Stimulated activated CD8-positive, alpha-beta memory T cell treated with anti-CD3 and anti-CD28 coated beads, Interleukin-15, amount 100 ng/mL, for 4 hours (primary cell): ENCODE measurements around the gene SMPX.

ENCODE experiments used
- DNase-seq, 2 donors: peaks; one replicate each; pipeline ENCODE4 v3.0.0-alpha.2; 2020; ENCODE audit warnings: low read depth in 2 of 2

SMPX gene

DNA sequence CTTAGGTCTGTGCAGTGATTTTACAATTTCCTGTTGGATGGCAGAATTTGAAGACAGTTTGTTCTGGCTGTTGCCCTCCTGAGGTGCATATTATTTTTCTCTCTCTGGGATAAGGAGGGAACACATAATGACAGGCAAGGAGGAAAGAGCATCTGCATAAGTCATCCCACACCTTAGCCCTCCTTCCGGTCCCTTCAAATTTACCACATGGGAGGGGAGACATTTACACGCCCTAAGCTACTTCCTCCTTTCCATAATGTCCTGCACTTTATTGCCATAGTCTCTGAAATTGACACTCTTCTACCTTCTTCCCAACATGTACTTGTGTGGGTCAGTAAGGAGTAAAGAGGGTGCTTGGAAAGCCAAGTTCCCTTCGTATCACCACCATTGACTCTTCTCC lies 13.9 kb downstream of the SMPX start:
- DNase-seq = no peak

DNA sequence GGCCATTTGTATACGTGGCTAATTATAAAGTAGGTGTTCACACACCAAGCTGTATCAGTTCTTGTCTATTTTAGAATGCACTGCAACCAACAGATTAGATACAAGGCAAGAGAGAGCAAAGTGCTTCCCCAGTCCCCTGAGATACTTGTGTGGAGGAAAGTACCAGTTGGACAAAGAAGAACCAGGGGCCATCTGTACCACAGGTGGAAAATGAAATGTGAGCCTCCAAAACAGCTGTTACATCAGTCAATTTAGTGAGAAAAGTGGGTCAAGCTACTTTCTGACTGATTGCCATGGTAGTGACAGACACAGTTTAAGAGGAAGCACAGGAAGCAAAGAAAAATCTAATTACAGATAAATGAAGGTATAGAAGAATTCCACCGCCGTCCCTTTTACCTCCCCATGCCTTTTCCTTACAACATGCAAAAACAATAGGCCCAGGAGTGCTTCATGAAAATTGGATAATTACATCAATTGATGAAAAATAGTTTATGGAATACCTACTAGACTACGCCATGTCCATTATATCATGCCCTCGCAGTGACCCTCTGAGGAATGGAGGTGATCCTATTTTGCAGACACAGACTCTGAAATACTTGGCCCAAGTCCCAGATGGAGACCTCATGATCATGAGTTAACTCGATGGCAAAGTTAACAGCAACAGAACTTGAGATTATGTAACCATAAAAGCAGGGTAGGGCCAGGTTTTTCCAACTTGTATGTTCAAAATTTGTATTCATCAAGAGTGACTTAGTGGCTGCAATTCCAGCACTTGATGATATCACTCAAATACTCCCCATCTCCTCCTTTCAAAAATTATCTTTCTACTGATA lies 15.8 kb downstream of the SMPX start:
- DNase-seq = no peak

DNA sequence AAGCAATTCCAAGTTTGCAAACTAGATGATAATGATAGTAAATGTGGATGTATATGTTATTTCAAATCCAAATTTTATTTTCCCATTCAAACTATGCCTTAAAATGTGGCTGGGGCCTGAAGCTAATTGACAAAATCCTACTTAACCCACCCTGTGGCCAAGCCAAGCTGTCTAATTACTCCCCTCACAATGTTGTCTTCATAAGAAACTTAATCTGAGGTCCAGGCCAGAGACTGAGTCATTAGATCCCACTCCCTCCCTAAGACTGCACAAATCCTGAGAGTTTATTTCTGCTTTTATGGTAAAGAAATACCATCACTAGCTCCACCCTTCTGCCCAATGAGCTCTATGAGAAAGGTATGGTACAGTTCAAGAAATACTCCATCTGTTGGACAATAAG lies 16.6 kb downstream of the SMPX start:
- DNase-seq = no peak

DNA sequence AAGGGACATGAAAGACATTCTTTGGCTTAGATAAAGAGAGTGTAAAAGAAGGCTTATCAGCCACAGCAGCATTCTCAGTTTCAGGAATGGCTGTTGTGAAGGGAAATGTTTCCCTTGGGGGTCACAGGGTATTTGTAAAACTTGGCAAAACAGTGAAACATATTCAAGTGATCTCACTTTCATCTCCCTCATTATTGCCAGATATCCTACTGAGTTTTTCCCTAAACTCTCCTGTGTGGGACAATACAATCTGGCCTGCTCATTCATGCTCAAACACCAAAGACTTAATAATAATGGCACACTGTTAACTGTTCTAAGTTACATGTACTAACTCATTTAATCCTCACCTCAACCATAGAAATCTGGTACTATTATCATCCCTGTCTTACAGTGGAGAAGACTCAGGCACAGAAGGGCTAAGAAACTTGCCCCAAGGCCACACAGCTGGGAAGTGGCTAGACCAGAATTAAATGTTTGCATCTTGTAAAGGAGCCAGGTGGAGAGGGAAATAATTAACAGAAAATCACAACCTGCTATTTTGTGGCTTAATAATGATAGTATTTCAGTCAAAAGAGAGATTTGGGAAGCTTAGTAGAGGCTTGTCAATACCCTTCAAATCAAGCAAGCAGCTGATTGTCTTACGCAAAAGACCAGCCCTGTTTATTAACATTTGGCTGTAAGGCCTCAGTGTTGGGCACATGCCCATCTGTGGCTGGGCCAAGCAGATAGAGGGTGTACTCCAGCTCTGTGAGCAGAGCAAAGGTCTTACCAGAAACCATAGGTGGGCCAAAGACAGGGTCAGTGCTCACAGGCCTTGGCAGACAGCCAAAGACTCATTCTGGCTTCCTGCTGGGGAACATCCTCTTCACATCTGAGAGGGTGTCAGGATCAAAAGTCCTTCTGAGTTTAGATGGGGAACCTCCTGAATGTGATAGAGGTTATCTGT lies 17.3 kb downstream of the SMPX start:
- no peak for DNase-seq

DNA sequence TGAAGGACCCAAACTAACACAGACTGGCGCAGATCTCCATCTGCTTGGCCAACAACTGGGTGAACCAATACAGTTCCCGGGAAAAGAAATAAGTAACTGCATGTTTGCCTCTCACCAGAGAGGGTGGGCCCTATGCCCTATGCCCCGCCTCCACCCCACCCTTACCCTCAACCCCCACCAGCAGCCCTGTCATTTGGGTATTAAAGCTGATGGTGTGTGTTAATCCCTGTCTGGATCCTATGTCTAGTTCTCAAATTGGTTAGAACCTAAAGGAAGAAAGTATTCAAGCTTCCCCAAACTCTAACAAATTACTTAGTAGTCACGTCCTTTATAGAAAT lies 19.0 kb downstream of the SMPX start:
- no peak for DNase-seq

DNA sequence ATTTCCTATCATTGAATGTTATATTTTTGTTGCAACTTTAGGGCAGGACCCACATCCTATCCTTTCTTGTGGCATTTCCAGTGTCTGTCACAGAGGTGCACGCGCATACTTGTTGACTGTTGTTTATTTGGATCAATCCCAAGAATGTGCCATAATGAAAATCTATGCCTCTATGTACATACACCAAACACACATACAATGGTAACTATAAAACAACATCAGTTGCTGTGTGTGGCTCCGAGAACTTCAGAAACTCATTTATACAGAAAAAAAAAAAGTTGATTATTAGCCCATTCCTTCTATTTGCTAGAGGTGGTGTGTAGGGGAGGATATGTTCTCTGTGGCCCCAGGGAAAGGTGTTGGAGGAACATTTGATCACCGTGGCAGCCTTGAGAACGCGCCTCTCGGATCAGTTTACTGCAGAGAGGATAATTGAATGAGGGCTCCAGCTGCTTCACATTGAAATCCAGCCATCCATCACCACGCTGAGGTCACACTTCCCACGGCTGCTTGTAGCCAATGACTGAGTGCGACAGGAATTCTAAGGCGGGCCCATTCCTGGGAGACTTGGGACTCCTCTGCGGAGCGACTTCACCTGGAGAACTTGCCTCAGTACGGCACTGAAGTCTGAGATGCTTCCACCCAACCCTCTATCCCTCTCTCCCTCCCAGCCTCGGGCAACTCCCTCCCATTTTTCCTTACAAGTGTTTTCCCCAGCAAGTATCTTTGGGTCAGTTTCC lies 19.5 kb downstream of the SMPX start:
- DNase-seq = no peak

DNA sequence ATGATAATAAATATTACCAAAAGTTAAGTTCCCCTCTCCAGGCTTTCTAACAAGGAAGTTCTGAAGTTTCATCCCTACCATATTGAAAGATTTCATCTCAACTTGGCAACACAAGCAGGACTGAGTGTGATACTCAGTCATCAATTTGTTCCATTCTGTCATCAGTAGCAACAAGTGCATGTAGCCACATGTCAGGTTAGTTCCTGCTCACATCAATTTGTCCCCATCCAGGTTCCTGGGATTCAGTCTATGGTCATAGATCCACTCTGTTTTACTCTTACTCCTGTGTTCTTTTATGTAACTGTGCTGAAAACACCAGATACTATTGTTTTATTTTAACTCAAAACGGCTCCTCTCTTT lies 22.2 kb downstream of the SMPX start:
- no peak for DNase-seq

DNA sequence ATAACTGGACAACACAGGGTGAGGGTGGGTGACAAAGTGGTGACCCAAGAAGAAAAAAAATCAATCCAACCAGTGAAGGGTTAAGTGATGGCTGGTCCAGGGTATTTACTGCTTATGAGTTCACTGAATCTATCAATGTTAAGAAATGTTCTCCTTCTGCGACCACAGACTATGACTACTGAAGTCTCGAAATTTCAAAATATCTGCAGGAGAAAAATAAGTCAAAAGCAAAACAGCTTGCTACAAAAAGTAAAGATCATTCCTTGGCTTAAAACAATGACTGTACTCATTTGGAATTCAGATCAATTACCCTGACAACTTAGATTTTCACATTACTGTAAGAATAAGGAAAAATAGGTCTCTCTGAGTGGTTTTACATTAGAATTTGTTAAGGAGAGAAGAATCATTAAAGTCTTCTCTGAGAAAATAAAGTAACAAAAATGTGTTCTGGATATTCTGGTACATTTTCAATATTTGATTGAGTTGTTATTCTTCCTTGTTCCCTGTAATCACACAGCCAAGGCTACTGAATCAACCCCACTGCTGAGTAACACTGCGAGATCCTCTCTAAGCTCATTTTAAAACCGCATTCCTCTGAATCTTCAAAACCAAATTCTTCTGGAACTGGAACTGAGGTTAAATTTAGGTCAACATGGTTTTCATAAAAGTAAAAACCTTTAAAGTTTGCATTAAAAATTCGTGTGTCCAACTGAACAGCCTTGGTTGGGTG lies 22.7 kb downstream of the SMPX start:
- no peak for DNase-seq

DNA sequence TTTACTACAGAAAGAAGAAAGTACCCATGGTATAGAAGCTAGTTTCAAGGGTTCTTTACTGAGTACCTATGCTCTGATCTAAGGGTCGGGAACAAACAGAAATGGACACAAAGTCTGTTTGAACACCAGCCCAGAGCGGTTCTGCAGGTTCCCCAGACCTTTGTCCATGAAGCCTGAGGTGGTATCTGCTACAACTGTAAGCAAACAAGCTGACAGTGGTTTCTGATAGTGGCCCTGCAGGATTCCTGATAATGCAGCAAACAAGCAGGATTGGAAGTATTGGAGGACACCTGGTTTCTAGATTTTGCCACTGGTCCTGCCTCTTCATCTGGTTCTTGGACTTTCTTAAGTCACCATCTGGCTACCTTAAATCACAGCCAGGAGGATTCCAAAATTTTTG lies 23.7 kb downstream of the SMPX start:
- DNase-seq = no peak

DNA sequence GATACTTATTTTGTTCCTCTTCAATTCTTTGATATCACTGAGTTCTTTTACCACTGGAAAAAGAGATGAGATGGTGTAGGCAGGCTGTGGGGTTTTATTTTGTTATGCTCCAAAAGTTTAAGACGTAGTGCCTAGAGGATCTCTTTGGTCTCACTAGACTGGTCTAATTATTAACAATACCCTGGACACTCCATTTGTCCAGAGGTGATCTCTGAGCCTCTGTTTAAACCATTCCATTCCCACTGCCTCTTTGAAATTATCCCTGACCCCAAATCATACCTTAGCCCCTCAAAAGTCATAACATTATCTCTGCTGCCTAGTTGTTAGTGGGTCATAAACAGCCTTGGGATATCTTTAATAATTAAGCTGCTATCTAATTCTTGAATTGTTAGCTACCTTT lies 24.2 kb downstream of the SMPX start:
- no peak for DNase-seq

DNA sequence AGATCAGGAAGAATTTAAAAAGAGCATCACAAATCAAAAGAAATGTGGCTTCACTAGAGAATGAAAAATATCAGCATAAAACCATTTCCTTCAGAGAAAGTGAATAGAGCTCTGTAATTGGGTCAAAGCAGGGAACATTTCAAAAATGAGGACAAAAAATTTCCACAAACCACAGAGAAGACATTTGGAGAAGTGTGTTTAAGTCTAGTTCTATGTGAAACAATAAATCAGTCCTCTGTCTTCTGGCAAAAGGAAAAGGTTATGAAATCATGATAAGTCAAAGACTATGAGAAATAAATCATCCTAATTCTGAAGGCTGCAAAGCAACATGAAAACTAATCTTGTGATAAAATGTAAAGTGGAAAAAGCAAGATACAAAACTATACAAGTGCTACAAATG lies 27.9 kb downstream of the SMPX start:
- DNase-seq = no peak

DNA sequence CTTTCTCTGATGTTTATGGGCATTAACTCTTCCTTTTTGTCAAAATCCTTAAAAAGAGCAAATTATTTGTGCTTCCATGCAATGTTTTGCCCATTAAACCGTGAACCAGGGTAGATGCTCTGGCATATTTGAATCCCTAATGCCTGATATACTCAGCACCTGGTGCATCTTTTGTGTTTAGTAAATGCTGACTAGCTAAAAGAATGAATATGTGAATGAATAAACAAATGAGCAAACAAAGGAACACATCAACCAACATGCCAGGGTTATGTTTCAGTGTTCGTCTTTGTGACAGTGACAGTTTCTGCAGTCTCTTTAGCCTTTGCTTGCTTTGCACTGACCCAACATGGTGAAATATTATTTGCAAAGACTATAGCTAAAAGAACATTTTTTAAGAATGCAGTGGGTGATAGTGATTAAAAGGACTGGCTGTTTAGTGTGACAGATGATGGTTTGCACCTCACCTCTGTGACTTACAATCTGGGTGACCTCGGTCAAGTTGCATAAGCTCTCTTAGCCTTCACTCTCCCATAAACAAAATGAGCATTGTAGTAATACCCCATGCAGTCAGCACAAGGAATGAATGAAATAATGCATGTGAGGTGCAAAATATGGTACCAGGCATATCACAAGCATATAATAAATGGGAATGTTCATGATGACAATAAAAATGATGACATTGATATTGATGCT lies 29.5 kb downstream of the SMPX start:
- DNase-seq = no peak

DNA sequence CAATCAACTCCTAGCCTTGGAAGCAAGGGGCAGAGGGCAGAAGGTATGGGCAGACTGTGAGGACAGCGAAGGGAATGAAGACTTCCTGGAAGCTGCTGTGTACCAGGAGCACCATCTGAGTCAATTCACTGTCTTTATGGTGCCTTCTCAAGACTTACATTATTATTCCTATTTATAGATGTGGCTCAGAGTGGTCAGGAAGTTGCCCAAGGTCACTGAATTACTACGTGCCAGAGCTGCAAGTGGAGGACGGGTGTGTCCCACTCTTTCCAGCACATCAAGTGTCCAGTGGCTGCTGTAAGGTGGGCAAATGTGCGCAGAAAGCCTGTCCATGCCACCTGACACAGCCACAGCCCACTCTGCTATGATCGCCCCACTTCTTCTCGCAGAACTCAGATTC lies 32.0 kb downstream of the SMPX start:
- no peak for DNase-seq

DNA sequence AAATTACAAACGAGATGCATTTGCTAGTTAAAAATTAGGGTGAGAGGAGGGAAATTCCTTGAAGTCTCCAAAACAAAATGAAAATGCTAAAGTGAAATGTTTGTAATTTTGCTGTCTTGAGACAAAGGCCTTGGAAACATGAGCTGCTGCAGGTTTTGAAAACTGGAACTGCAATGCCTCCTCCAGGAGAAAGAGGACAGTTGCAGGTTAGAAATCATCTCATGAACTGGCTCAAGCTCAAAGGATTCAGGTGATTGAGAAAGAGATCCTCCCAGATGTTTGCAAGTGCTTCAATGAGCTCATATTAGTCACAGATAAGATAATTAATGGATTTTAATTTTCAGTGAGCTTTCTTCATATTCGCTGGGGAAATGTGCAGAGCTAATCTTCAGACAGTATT lies 32.4 kb downstream of the SMPX start:
- no peak for DNase-seq

DNA sequence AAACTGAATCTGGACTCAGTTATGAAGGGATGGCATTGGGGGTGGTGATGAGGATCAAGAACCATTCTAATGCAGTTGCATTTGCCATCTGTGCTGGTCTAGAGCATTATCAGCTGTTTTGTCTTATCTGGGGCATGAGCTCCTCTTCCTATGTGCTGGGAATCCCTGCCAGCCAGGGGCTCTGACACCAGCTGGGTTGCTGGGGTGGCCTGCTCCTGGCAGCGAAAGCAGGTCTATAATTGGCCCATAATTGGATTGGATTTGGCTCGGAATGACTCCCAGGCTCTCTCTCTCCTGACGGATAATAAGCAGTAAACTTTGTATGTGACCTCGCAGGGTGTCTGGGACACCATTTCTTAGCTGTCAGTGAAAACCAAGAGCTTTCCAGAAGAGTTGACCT lies 34.1 kb downstream of the SMPX start:
- DNase-seq = no peak

DNA sequence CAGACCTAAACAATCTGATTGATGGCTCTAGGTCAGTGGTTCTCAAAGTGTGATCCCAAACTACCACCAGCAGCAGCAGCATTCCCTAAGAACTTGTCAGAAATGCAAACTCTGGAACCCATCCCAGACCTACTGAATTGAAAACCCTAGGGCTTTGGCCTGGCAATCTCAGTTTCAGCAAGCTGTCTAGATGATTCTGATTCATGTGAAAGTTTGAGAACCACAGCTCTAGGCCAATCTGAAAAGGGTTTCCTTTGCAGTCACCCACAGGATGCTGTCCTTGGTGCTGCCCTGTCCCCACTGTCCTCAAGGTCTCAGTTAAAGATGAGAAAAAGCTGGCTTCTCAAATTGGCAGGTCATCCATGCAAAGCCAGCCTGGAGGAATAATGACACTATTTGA lies 34.8 kb downstream of the SMPX start:
- DNase-seq = no peak

DNA sequence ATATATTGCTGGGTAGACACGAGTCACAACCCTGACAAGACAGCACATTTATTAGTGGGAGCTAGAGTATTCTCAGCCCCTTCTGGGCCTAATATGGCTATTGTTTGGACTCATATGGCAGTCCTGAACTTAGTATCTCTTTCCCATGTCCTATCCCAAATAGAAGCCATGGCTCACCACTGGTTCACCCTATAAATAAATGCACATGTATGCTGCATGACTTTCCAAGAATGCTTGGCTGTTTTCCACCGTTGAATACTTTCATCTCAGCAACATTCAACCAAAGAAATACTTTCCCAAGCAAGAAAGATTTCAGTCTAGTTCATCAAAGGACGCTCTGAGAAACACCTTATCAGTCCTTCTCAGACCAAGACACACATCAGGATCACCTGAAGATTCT lies 36.7 kb downstream of the SMPX start:
- DNase-seq = no peak

DNA sequence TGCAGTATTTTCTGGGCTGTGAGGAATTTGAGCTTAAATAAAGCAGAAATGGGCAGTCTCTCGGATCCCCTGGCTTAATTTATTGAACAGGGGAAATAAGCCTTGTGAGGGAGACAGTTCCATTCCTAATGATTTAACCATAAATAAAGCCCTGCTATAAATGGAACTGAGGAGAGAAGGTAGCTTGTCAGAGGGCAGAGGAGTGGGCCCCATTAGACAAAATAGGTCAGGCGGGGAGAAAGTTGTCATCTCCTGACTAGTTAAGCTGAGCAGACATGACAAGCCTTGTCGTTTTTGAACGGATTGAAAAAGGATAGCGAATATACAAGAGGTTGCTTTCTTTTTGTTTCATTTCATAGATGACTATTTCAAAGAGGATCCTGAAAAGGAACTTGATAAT lies 39.3 kb downstream of the SMPX start:
- no peak for DNase-seq

DNA sequence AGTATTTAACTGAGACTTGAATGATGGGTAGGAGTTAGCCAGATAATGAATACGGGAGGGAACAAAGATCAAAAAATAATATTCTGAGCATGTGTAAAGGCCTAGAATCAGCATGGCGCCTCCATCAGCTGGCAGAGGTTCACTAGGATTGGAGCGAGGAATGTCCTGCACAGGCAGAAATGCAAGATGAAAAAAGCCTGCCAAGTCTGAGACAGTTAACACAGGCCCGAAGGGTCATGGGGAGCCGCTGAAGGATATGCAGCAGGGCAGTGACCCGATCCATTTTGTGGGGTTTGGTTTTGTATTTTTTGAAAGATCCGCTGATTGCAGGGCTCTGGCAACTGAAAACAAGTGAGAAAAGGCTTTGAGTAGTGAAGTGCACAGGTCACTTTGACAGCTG lies 40.1 kb downstream of the SMPX start:
- no peak for DNase-seq

DNA sequence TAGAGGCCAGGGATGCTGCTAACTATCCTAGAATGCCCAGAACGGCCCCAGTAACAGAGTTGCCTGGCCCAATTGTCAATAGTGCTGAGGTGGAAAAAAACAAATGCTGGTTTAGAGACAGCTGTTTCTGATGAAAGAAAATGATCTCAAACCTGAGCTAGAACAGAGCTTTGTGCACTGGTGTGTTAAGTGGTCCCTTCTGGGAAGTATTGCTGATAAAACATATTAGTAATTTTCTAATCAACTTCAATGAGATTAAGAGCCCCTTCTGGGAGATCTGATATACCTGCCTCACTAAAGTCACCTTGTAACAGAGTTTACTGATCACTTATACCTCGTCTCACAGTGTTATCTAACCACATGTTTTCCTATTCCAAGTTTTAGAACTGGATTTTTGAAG lies 42.1 kb downstream of the SMPX start:
- no peak for DNase-seq

DNA sequence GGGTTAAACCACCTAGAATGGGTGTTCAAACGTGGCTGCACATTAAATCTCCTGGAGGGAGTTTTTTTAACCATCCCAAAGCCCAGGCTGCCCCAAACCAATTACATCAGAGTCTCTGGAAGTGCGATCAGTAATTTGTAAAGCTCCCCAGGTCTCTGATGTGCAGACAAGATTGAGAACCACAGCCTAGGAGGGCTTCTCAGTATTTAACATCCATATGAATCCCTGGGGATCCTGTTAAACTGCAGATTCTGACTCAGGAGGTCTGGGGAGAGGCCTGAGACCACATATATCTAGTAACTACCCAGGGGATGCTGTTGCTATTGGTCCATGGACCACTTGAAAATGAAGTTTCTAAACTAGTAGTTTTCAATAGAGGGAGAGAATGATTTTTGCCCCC lies 42.6 kb downstream of the SMPX start:
- no peak for DNase-seq
